Measurements from ENCODE around the gene SRBD1. TPM values are rescaled to one million over a fixed set of nuclear protein-coding genes. Genes with fewer than 3 reads are reported as not detected.

Gene SRBD1
- polyA plus RNA-seq, 3 donors from 2014 or later = 5.9 to 13.4 (median 10.2) TPM

DNA sequence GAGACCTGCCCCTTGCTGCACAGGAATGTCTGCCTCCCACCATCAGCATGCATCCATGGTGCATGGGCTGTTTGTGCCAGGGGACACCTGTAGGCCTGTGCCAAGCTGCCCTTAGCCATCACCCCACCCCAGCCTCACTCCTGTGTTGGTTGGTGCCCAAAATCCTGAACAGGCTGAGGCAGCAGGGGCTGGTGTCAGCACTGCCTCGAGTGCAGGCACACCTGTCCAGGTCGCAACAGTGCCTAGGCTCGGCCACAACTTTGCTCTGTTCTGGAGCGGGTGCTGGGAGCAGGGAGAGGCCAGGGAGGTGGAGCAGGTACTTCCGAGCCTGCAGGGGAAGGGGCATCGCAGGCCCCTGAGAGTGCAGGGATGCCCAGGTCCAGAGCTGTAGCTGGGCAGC, 69.1 kb downstream of the SRBD1 start:
- Mint-ChIP-seq H3K36me3 (peaks cover 35 to 56% (median 42%) of the 10 kb centered on the region in 3 donors), H3K27me3 (ENCODE audit: low read depth in 3 of 3) (peaks cover 0 to 2% (median 1%) of the 10 kb centered on the region in 3 donors), H3K4me3 (no peak overlapping the region), H3K4me1 (no peaks in the 10 kb centered on the region), H3K27ac (no peak overlapping the region), H3K9me3 (peaks cover 0 to 2% (median 0%) of the 10 kb centered on the region in 6 donors)
- no peak for DNase-seq

DNA sequence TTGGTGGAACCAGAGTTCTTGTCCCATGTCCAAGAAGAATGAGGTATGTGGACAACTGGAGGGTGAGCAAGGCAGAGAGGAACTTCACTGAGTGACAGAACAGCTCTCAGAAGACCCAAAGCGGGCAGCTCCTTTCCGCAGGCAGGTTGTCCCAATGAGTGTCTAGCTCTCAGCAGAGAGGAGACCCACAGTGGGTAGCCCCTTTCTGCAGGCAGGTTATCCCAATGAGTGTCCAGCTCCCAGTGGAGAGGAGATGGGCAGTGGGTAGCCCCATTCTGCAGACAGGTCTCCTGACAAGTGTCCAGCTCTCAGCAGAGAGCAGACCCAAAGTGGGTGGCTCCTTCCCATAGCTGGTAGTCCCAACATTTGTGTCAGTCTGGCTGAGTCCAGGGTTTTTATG, 69.6 kb downstream of the SRBD1 start:
- no peak overlapping the region for H3K27ac Mint-ChIP-seq
- peaks cover 0 to 2% (median 1%) of the 10 kb centered on the region in 3 donors for H3K27me3 Mint-ChIP-seq (ENCODE audit: low read depth in 3 of 3)
- H3K9me3 Mint-ChIP-seq = peaks cover 0 to 2% (median 0%) of the 10 kb centered on the region in 6 donors
- no peak for DNase-seq
- H3K4me3 Mint-ChIP-seq = no peak overlapping the region
- no peaks in the 10 kb centered on the region for H3K4me1 Mint-ChIP-seq
- peaks cover 31 to 60% (median 47%) of the 10 kb centered on the region in 3 donors for H3K36me3 Mint-ChIP-seq

DNA sequence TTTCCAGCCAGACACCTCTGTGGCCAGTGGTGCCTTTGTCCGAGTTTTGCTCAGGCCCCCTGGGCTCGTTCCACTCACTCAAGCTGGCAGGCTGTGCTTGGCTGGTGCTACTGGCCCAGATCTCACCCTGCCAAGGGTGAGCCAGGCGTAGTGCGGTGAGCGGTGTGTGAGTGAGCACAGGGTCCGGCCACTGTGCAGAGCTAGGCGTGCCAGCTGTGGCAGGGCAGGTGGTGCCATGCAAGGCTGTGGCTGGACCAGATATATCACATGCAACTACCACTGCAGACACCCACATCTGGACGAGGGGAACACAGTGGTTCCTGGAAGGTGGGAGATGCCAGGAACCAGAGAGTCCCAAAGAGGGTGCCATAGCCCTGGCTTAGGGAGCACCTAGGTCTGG, 70.1 kb downstream of the SRBD1 start:
- DNase-seq = no peak
- Mint-ChIP-seq H3K36me3 (peaks cover 27 to 55% (median 48%) of the 10 kb centered on the region in 3 donors), H3K9me3 (peaks cover 0 to 2% (median 0%) of the 10 kb centered on the region in 6 donors), H3K27ac (no peak overlapping the region), H3K27me3 (ENCODE audit: low read depth in 3 of 3) (peaks cover 0 to 2% (median 1%) of the 10 kb centered on the region in 3 donors), H3K4me1 (no peaks in the 10 kb centered on the region), H3K4me3 (no peak overlapping the region)

GRCh38 chr2:45533771-45534170, 77.3 kb downstream of the SRBD1 start:
- no peak for DNase-seq
- H3K36me3 Mint-ChIP-seq = peaks cover 11 to 42% (median 36%) of the 10 kb centered on the region in 3 donors
- no peak overlapping the region for H3K4me3 Mint-ChIP-seq
- H3K27me3 Mint-ChIP-seq (ENCODE audit: low read depth in 3 of 3) = peaks cover 0 to 2% (median 1%) of the 10 kb centered on the region in 3 donors
- H3K9me3 Mint-ChIP-seq = no peaks in the 10 kb centered on the region
- no peaks in the 10 kb centered on the region for H3K4me1 Mint-ChIP-seq
- H3K27ac Mint-ChIP-seq = no peak overlapping the region

GRCh38 chr2:45532181-45532580, 78.9 kb downstream of the SRBD1 start:
- no peak for DNase-seq
- peak overlapping the region in 1 of 6 donors; percentile 5 for H3K27ac Mint-ChIP-seq
- H3K36me3 Mint-ChIP-seq = peaks cover 5 to 31% (median 27%) of the 10 kb centered on the region in 3 donors
- H3K27me3 Mint-ChIP-seq (ENCODE audit: low read depth in 3 of 3) = no peaks in the 10 kb centered on the region
- H3K9me3 Mint-ChIP-seq = no peaks in the 10 kb centered on the region
- no peaks in the 10 kb centered on the region for H3K4me1 Mint-ChIP-seq
- no peak overlapping the region for H3K4me3 Mint-ChIP-seq

DNA sequence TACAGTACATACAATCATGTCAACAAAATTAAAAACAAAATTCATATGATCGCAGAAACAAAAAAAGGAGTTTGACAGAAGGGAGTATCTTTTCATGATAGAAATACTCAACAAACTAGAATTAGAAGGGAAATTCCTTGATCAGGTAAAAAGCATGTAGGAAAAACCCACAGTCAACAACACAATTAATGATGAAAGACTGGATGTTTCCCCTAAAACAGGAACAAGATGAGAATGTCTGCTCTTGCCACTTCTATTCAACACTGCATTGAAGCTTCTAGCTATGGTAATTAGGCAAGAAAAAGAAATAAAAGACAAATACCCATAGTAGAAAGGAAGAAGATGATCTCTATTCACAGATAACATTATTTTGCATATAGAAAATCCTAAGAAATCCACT, 87.1 kb downstream of the SRBD1 start:
- no peaks in the 10 kb centered on the region for H3K27me3 Mint-ChIP-seq (ENCODE audit: low read depth in 3 of 3)
- no peak for DNase-seq
- H3K4me3 Mint-ChIP-seq = no peak overlapping the region
- peaks cover 20 to 38% (median 34%) of the 10 kb centered on the region in 3 donors for H3K36me3 Mint-ChIP-seq
- H3K27ac Mint-ChIP-seq = no peak overlapping the region
- H3K4me1 Mint-ChIP-seq = peaks cover 0 to 22% of the 10 kb centered on the region in 2 donors
- H3K9me3 Mint-ChIP-seq = no peaks in the 10 kb centered on the region

DNA sequence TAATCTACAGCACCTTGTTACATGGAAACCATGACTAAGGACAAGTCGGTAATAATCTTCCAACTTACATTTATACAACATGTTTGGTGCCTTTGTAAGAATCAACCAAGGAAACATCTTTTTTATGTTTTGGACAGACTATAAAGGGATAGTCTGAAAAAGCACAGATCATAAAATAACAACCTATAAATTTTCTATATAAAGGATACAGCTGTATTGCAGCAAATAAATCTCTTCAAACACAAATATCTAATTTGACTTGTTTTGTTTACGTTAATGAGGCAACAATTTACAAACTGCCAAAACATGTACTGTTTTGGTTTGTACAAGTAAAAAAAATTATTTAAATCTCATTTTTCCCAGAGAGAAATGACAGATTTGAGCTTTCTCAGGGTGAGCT, 92.5 kb downstream of the SRBD1 start:
- Mint-ChIP-seq H3K27ac (no peak overlapping the region), H3K36me3 (peaks cover 12 to 24% (median 18%) of the 10 kb centered on the region in 3 donors), H3K4me1 (peaks cover 1 to 47% of the 10 kb centered on the region in 2 donors), H3K9me3 (no peaks in the 10 kb centered on the region), H3K4me3 (no peak overlapping the region), H3K27me3 (ENCODE audit: low read depth in 3 of 3) (no peaks in the 10 kb centered on the region)
- DNase-seq = no peak

- DNase-seq = no peak
- peaks cover 0 to 31% of the 10 kb centered on the region in 2 donors for H3K4me1 Mint-ChIP-seq
- no peaks in the 10 kb centered on the region for H3K27me3 Mint-ChIP-seq (ENCODE audit: low read depth in 3 of 3)
- no peak overlapping the region for H3K4me3 Mint-ChIP-seq
- no peaks in the 10 kb centered on the region for H3K9me3 Mint-ChIP-seq
- H3K27ac Mint-ChIP-seq = no peak overlapping the region
- peaks cover 0 to 3% (median 0%) of the 10 kb centered on the region in 3 donors for H3K36me3 Mint-ChIP-seq
Measured at GRCh38 chr2:45510701-45511420, 100.2 kb downstream of the SRBD1 start.

DNA sequence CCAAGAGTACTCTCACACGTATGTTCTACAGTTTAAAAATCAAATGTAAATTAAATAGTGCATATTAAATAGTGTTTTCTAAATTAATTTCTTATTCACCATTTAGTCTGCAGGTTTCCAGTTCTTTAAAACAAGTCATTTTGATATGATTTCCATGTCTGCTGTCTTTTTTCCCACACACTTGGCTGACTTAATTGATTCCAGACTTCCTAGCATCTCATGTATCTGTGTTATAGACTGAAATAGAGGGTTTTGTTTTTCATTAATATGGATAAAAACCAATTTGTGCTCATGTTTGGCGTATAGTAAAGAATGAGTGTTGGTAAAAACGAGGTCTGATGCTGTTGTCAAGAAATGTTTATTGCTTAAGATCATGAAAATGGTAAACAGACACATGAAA, 104.3 kb downstream of the SRBD1 start:
- Mint-ChIP-seq H3K27ac (no peak overlapping the region), H3K9me3 (no peaks in the 10 kb centered on the region), H3K4me3 (no peak overlapping the region), H3K4me1 (peaks cover 0 to 21% of the 10 kb centered on the region in 2 donors), H3K27me3 (ENCODE audit: low read depth in 3 of 3) (no peaks in the 10 kb centered on the region), H3K36me3 (peaks cover 0 to 4% (median 3%) of the 10 kb centered on the region in 3 donors)
- DNase-seq = no peak

GRCh38 chr2:45505138-45505537, 105.9 kb downstream of the SRBD1 start:
- H3K27ac Mint-ChIP-seq = peak overlapping the region in 1 of 6 donors; percentile 7
- no peaks in the 10 kb centered on the region for H3K9me3 Mint-ChIP-seq
- H3K4me1 Mint-ChIP-seq = peaks cover 0 to 21% of the 10 kb centered on the region in 2 donors

DNA sequence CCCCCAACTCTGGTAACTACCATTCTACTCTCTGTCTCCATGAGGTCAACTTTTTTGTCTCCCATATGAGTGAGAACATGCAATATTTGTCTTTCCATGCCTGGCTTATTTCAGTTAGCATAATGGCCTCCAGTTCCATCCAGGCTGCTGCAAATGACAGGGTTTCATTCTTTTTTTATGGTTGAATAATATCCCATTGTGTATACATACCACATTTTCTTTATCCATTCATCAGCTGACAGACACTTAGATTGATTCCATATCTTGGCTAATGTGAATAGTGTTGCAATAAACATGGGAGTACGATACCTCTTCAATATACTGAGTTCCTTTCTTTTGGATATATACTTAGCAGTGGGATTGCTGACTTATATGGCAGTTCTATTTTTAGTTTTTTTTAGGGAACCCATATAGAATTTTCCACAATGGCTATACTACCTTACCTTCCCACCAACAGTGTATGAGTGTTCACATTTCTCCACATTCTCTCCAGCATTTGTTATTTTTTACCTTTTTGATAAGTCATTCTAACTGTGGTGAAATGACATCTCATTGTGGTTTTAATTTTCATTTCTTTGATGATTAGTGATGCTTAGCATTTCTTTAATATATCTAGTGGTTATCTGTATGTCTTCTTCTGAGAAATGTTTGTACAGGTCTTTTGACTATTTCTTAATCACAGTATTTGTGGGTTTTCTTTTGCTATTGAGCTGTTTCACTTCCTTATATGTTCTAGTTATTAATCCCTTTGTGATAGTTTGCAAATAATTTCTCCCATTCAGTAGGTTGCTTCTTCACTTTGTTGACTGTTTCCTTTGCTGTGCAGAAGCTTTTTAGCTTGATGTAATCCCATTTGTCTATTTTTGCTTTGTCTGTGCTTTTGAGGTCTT, 112.2 kb downstream of the SRBD1 start:
- Mint-ChIP-seq H3K27me3 (ENCODE audit: low read depth in 3 of 3) (peaks cover 0 to 3% (median 0%) of the 10 kb centered on the region in 3 donors), H3K36me3 (peaks cover 3 to 8% (median 7%) of the 10 kb centered on the region in 3 donors), H3K4me1 (peaks cover 4 to 8% of the 10 kb centered on the region in 2 donors), H3K27ac (no peak overlapping the region), H3K4me3 (no peak overlapping the region), H3K9me3 (no peaks in the 10 kb centered on the region)
- DNase-seq = no peak

More at GRCh38 chr2:45505138-45505537, 105.9 kb downstream of the SRBD1 start:
- peaks cover 4 to 7% (median 6%) of the 10 kb centered on the region in 3 donors for H3K36me3 Mint-ChIP-seq
- no peak overlapping the region for H3K4me3 Mint-ChIP-seq
- H3K27me3 Mint-ChIP-seq (ENCODE audit: low read depth in 3 of 3) = no peaks in the 10 kb centered on the region
- no peak for DNase-seq

- no peaks in the 10 kb centered on the region for H3K9me3 Mint-ChIP-seq
- DNase-seq = no peak
- peaks cover 0 to 3% (median 0%) of the 10 kb centered on the region in 3 donors for H3K27me3 Mint-ChIP-seq (ENCODE audit: low read depth in 3 of 3)
- H3K4me1 Mint-ChIP-seq = peaks cover 4 to 8% of the 10 kb centered on the region in 2 donors
- no peak overlapping the region for H3K27ac Mint-ChIP-seq
- H3K4me3 Mint-ChIP-seq = no peak overlapping the region
- peaks cover 3 to 8% (median 6%) of the 10 kb centered on the region in 3 donors for H3K36me3 Mint-ChIP-seq
Measured at GRCh38 chr2:45497355-45497754, 113.7 kb downstream of the SRBD1 start.

DNA sequence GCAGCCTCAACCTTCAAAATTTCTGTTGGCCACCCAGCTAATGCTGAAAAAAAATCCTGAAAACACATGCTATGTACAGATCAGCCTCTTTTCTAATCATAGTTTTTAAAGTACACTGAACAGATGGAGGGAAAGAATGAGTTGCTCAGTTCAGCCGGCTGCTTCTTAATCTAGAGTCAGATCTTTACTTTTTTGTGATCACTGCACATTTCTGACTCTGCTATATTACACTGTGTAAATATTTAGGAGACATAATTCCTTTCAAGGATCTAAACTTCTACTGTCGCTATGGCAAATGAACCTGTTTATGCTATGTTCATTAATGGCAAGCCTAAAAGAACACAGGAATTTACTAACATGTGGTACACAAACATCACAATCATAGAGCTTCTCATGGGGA, 114.2 kb downstream of the SRBD1 start:
- no peak overlapping the region for H3K4me3 Mint-ChIP-seq
- no peak for DNase-seq
- H3K27ac Mint-ChIP-seq = peak overlapping the region in 1 of 6 donors; percentile 41
- no peaks in the 10 kb centered on the region for H3K9me3 Mint-ChIP-seq
- H3K36me3 Mint-ChIP-seq = peaks cover 3 to 8% (median 3%) of the 10 kb centered on the region in 3 donors
- H3K4me1 Mint-ChIP-seq = peaks cover 4 to 8% of the 10 kb centered on the region in 2 donors
- H3K27me3 Mint-ChIP-seq (ENCODE audit: low read depth in 3 of 3) = peaks cover 0 to 3% (median 0%) of the 10 kb centered on the region in 3 donors

DNA sequence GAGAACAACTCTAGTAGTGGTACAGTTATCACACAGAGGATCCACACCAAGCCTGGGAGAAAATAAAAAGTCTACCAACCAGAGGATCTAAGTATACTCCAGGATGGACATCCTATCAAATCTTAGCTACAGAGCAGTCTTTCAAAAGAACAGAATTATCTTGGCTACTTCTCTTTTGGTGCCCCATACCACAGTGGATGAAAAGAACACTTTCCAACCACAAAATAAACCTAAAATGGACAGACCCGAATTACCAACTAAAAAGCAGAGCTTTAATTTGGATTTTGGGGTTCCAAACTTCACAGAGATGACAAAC, 116.1 kb downstream of the SRBD1 start:
- H3K36me3 Mint-ChIP-seq = peaks cover 0 to 1% (median 0%) of the 10 kb centered on the region in 3 donors

More for the DNA sequence above, 116.1 kb downstream of the SRBD1 start:
- Mint-ChIP-seq H3K9me3 (no peaks in the 10 kb centered on the region), H3K4me1 (peaks cover 4 to 8% of the 10 kb centered on the region in 2 donors), H3K27me3 (ENCODE audit: low read depth in 3 of 3) (peaks cover 0 to 3% (median 0%) of the 10 kb centered on the region in 3 donors), H3K27ac (peak overlapping the region in 3 of 6 donors; percentile 47 to 79 (median 77)), H3K4me3 (no peak overlapping the region)
- DNase-seq = no peak

Measured in immature natural killer cell (primary cell).